Putamen (tissue), 1 donor: Measurements from ENCODE around the gene PIGL.
"Not testable (repeated sequence)": the region's sequence is repeated elsewhere in the genome, so short reads cannot be mapped to it uniquely, and the experiment has no call there.

Experiments
- DNase-seq: peaks from one replicate; pipeline ENCODE4 v3.0.0-alpha.2; 2016; ENCODE audit warnings: low spot score

Gene PIGL

DNA sequence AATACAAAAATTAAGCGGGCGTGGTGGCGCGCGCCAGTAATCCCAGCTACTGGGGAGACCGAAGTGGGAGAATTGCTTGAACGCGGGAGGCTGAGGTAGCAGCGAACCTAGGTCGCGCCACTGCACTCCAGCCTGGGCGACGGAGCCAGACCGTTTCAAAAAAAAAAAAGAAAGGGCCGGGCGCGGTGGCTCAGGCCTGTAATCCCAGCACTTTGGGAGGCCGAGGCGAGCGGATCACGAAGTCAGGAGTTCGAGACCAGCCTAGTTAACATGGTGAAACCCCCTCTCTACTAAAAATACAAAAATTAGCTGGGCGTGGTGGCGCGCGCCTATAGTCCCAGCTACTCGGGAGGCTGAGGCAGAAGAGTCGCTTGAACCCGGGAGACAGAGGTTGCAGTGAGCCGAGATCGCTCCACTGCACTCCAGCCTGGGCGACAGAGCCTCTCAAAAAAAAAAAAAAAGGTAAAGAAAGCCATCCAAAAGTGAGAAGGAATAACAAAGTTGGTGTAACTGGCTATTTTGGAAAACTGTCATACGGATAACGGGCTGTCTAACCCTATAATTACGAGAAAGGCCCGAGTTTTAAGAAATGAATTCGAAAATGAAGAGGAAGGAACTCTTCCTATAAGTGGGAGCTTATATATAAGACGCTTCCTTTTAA is 539 bp upstream of the PIGL start:
- DNase-seq = not testable (repeated sequence)

DNA sequence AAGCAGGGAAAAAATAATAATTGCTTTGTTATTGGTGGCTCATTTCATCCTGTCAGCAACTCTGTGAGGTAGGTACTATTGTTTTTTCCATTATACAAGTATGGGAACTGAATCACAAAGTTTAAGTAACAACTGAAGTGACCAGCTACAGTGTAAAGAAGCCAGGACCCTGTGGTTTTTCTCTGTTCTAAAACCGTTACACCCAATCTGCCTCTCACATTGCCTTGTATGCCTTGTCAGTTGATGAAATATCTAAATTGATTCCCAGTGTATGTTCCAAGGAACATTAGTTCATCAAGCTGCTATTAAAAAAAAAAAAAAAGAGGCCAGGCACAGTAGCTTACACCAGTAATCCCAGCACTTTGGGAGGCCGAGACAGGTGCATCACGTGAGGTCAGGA is 5.4 kb downstream of the PIGL start:
- DNase-seq = no peak

DNA sequence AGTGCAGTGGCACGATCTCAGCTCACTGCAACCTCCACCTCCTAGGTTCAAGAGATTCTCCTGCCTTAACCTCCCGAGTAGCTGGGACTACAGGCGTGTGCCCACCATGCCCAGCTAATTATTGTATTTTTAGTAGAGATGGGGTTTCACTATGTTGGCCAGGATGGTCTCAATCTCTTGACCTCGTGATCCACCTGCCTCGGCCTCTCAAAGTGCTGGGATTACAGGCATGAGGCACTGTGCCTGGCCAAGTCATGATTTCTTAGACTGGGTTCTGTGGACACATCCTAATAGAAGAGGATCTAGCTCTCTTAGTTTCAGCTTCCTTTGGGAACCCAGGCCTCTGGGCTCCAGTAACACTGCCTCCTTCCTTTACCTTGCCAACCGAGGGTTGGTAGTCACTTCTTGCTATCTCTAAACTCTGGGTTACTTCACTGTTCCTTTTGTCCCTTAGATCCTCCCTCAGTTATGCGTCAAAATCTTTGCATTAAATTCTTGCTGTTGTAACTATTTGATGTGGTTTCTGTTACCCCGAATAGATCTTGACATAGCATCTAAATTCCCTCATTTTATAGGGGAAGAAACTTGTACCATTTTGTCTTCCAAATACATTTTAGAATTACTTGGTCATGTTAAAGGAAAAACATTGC is 13.0 kb downstream of the PIGL start:
- DNase-seq = not testable (repeated sequence)

DNA sequence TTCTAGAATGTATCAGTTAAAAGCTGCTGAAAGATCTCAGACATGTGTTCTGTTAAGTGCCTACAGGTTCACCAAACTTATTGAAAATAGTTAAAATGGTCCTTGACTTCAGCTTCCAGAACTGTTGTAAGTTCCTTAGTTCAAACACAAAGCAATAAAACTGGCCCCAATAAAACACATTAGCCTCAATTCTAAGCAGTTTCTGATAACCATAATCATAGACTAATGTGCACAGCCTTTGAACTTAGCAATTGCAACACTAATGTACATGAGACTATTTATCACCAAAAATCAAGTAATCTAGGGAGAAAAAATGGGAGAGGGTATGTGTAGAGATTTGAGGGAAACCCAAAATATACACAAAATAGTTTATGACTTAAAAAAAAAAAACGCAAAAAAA is 15.4 kb downstream of the PIGL start:
- DNase-seq = no peak

DNA sequence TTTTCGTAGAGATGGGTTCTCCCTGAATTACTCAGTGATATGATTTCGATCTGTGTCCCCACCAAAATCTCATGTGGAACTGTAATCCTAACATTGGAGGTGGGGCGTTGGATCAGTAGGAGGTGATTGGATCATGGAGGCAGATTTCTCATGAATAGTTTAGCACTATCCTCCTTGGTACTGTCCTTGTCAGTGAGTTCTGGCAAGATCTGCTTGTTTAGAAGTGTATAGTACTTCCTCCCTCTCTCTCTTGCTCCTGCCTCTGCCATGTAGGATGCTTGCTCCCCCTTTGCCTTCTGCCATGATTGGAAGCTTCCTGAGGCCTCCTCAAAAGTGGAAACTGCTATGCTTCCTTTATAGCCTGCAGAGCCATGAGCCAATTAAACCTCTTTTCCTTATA is 22.9 kb downstream of the PIGL start:
- no peak for DNase-seq

DNA sequence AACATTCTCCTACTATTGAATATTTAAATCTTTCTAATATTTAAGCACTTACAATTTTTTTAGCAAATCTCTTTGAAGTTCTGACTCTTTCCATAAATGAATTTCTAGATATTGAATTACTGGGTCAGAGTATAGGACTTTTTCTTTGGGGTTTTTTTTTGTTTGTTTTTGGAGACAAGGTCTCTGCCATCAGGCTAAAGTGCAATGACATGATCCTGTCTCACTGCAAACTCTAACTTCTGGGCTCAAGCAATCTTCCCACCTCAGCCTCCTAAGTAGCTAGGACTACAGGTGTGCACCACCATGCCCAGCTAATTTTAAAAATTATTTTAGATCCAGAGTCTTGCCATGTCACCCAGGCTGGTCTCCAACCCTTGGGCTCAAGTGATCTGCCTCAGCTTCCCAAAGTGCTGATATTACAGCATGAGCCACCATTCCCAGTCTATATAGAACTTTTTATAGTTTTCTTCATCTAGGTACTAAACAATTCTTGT is 24.9 kb downstream of the PIGL start:
- no peak for DNase-seq

DNA sequence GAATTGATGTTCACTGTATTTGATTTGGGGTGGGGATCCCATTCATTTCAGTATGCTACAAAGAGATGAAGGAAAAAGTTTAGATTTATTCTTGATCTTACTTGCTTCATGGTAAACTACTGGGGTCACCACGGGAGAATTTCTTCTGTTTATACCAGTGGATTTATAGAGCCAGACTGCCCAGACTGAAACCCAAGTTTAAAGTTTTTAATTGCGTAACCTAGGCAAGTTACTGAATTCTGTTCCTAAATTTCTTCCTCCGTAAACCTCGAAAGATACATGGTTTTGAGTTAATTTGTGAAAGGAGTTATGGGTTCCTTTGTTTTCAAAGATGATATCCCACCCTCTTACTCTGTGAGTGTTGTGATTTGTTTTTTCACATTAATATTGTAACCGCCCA is 26.4 kb downstream of the PIGL start:
- no peak for DNase-seq

DNA sequence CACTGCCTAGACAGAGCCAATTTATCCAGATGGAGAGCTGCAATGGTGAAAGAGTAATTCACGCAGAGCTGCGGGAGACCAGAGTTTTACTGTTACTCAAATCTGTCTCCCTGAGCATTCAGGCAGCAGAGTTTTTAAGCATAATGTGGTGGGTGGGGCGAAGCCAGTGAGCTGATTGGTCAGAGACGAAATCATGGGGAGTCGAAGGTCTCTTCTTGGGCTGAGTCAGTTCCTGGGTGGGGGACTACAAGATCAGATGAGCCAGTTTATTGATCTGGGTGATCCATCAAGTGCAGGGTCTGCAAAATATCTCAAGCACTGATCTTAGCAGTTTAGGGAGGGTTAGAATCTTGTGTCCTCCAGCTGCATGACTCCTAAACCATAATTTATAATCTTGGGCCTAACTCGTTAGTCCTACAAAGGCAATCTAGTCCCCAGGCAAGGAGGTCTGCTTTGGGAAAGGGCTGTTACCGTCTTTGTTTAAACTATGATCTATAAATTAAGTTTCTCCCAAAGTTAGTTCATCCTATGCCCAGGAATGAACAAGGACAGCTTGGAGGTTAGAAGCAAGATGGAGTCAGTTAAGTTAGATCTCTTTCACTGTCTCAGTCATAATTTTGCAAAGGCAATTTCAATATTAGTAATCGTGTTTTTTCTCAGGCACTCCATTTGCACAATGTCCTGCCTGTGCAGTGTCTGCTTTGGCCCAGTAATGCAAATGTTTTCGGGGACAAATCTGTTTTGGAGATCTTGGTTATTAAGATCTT is 27.0 kb downstream of the PIGL start:
- no peak for DNase-seq

DNA sequence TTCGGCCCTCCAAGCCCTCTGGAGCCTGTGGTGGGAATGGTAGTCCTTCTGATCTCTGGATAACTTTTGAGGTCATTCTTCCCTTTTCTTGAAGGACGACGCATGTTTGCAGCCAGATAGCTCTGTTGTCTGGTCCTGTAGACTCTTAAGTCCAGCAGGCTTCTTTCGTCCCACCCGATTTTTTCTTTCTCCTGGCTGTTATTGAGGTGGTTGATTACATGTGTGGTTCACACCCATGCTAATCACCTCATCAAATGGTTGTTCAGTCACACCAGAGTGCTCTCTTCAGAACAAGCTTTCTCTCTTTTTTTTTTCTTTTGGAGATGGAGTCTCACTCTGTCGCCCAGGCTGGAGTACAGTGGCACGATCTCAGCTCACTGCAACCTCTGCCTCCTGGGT is 30.6 kb downstream of the PIGL start:
- no peak for DNase-seq

DNA sequence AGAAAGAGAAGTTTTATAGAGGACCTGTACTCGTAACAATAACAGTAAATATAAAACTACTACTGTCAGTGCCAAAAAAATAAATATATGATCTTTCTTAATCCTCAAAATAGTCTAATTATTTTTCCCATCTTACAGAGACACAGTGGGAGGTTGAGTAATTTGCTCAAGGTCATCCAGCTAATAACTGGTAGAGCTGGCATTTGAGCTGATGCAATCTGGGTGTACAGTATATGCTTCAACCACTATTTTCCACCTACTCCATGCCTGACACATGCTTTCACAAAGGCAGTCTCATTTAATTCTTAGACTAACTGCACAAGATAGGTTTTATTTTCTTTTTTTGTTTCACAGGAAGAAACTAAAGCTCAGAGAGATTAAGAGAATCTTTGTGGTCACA is 33.6 kb downstream of the PIGL start:
- DNase-seq = no peak

DNA sequence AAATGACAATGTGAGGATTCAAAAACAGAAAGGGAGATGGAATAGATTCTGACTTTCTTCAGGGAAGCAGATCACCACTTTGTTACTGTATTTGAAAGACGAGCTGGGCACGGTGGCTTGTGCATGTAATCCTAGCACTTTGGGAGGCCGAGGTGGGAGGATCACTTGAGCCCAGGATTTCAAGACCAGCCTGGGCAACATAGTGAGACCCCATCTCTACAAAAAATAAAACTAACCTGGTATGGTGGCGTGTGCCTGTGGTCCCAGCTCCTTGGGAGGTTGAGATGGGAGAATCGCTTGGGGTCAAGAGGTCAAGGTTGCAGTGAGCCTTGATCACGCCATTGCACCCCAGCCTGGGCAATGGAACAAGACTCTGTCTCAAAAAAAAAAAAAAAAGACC is 34.0 kb downstream of the PIGL start:
- DNase-seq = no peak

DNA sequence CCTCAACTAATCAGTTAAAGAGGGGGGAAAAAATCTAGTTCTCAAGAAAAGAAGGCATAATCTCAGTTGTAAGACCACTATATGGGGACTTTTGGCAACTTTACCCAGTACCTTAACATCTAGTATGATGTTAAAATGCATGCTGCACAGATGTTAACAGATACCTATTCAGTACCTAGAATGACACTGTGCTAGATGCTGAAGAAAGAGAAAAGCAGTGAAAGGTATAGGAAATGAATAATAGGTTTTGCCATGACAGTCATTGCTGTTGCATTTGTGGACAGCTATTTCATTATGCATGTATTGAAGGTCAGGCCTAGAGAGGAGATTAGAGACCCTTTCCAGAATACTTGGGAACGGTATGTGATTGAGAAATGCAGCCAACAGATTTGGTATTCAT is 34.5 kb downstream of the PIGL start:
- DNase-seq = no peak

DNA sequence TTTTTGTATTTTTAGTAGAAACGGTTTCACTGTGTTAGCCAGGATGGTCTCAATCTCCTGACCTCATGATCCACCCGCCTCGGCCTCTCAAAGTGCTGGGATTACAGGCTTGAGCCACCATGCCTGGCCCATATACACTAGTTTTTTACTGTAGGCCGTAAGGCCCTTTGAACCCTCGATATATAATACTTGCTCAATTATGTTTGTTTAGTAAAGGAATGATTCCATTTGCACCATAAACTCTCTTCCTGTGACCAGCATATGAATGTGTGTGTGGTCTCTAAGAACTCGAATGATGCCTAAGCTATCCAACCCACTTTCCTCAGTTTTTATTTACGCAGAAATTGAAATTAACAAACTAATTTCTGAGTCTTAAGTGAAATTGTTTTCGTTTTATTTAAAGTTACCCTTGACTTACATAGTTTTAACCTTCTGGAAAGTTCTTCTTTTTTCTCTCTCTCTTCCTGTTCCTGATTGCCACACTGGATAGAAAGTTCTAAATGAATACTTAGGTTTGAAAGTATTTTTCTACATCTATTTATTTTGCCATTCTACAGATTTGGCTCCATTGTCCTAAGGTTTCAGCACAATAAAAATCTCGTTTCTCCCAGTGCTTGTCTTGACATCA is 37.9 kb downstream of the PIGL start:
- no peak for DNase-seq

DNA sequence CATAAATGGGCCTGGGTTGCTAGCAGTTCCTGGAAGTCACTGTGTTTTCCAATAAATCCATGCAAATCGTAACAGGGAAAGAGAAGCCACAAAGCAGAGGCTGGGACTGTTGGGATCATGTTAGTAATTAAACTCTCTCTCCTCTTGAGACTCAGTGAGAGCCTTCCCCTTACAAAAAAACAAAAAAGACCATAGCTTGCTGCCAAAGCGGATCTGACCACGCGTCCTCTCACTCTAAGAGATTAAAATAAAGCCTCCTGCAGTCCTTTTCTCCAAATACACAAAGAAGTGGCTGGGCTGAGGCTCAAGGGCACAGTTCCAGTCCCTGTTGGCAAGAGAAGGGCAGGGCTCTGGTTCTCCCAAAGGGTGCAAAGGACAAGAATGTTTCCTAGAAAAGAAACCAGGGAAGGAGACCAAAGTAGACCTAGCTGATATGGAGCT is 38.5 kb downstream of the PIGL start:
- peak; percentile 71 for DNase-seq

DNA sequence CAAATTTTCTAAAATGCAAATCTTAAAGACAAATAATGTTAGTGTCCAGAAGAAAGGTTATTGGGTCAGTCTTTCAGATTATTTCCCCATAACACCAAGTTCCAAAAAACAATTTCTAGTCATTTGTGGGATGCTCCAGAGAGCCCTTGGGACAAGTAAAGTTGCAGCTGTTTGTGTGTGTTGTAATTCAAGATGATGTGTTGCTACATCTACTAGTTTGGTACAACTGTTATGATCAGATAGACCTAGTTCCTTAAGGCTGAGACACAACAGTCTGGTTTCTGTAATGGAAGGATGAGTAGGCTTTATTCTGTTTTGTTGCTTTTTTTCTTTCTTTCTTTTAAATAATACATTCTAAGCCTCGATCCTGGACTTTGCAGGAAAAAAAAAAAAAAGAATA is 41.9 kb downstream of the PIGL start:
- DNase-seq = no peak

DNA sequence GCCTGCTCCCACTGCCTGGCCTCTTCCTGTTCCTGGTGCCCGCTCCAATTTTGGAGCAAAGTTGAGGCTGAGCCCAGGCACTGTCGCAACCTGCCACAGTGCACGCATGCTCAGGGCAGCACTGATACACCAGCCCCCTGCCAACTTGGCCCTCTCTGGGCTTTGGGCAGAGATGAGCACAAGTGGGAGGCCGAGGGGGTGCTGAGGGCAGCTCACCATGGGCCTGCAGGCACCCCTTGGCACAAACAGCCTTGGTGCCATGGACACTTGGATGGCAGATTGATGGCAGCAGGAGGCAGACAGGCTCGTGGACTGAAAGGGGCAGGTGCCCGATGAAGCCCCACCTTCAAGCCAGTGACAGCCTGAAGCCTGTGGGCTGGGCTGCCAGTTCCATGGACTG is 42.9 kb downstream of the PIGL start:
- DNase-seq = no peak

DNA sequence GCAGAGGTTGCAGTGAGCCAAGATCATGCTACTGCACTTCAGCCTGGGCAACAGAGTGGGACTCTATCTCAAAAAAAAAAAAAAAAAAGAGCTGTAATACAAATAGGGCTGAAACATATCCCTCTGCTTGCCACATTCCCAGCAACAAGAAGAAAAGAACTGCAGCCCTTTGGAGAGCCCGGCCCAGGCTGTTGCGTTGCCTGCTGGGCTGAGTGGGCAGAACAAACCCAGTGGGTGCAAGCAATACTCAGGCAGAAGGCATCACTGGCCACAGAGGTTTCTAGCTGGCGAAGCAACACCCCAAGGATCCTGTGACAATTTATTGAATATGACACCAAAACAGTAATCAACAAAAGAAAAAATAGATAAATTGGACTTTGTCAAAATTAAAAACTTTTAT is 44.0 kb downstream of the PIGL start:
- no peak for DNase-seq

DNA sequence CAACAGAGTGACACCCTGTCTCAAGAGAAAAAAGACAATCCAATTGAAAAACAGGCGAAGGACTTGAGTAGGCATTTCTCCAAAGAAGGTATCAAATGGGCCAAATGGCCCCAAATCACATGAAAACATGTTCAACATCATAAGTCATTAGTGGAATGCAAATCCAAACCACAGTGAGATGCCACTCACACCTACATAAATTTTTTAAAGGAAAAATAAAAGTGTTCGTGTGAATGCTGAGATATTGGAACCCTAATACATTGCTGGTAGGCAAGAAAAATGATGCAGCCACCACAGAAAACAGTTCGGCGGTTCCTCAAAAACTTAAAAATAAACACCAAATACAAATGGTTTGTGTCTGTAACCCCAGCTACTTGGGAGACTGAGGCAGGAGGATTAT is 45.2 kb downstream of the PIGL start:
- no peak for DNase-seq

DNA sequence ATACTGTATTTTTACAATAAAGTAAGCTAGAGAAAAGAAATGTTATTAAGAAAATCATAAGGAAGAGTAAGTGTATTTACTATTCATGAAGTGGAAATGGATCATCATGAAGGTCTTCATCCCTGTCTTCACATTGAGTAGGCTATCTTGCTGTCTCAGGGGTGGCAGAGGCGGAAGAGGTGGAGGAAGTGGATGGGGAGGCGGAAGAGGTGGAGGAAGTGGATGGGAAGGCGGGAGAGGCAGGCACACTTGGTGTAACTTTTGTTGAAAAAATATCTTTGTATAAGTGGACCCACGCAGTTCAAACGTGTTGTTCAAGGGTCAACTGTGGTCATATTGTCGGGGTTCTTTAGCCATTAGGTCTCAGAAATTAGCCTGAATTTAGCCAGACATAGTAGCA is 50.2 kb downstream of the PIGL start:
- no peak for DNase-seq

DNA sequence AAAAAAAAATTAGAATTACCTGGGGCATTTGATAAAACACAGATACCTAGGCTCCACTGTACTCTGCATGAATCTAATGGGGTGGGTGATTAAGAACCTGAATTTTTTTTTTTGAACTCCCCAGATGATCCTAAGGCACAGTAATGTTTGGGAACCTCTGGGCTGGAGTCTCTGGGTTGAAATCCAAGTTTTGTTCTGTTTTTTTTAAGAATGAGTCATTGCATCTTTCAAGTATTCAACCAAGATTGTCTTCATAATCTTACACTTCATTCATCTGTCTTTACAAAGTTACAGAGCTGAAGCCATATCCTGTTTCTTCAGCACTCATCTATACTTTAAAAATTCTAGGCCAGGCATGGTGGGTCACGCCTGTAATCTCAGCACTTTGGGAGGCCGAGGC is 52.6 kb downstream of the PIGL start:
- no peak for DNase-seq

DNA sequence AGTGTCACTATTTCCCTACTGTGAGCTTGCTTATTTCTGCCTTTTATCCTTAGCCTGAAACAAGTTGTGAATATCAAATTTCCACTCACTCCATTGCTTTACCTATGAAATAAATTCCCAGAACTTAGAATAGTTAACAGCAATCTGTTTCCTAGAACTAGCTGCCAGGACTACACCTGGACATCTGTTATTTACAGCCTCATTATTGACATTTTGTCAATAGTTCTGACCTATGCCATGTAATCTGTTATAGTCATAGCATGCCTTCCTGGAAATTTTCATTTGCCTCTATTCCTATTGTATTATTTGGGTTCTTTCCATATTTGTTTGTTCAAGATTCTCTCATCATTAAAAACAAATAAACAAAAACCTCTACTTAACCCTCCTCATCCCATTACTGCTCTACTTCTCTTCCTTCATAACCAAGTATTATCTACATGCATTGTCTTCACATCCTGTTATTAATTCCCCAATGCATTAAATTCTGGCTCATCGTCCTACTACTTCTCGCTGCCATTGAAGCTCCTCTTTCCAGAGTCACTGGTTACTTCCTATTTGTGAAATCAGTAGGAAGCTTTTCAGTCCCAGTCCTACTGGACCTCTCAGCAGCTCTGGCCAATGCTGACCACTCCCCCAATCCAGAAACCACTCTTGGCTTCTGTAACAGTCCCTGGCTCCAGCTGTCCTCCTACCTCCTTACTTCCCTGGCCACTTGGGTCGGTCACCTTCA is 55.3 kb downstream of the PIGL start:
- no peak for DNase-seq

DNA sequence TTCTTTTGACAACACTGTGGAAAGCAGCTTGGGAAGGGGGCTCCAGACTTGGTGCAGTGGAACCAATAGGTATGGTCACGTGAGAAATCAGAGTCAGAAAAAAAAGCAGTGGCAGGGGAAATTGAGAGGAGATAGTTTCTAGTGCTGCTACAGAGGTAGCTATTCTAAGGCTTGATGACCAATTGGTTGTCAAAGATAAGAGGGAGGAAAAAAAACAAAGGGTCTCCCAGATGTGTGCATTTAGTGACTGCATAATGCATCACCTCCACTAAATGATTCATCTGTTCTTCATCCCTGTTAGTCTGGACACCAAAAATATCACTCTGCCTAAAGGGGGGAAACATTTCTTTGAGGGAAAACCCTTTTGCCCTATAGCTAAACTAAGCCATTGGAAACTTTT is 56.5 kb downstream of the PIGL start:
- DNase-seq = no peak
